ENCODE data around the gene ITGB1. TPM values are rescaled to one million over a fixed set of nuclear protein-coding genes. Genes with fewer than 3 reads are reported as not detected.

Gene ITGB1
- total and polyA plus RNA-seq, 2 donors from 2014 or later, result 156 to 410 TPM

GRCh38 chr10:32961343-32961894, 3.4 kb upstream of the ITGB1 start:
- DNase-seq, result no peak
- H3K36me3 ChIP-seq (ENCODE audit: control insufficient read depth in 2 of 3, insufficient read depth in 3 of 3, low read length in 3 of 3), result no peaks in the 10 kb centered on the region
- peak overlapping the region in 1 of 3 donors; percentile 22 for H3K4me3 ChIP-seq (ENCODE audit: low read length in 3 of 3)
- no peak overlapping the region for H3K9ac ChIP-seq (ENCODE audit: low read length in 3 of 3)
- no peaks in the 10 kb centered on the region for H3K27me3 ChIP-seq (ENCODE audit: control insufficient read depth, insufficient read depth, low read length)
- peak overlapping the region; percentile 8 to 51 for H3K27ac ChIP-seq (ENCODE audit: low read depth in 2 of 2, low read length in 2 of 2)
- TF ChIP-seq CTCF (IDR thresholded peaks at IDR 0.05; ENCODE audit: borderline replicate concordance, extremely low read depth, insufficient read depth), result no peak
- peaks cover 6 to 12% (median 11%) of the 10 kb centered on the region in 3 donors for H3K4me1 ChIP-seq (ENCODE audit: control insufficient read depth in 2 of 3, insufficient read depth in 2 of 3, low read depth in 1 of 3, low read length in 3 of 3)
- H3K9me3 ChIP-seq (ENCODE audit: control insufficient read depth in 2 of 3, insufficient read depth in 1 of 3, low read length in 3 of 3), result no peaks in the 10 kb centered on the region
- FAIRE-seq, result no peak
- intact Hi-C loops (cut with DNase I), result no loop called here

- Histone ChIP-seq H3K4me3 (ENCODE audit: low read length in 3 of 3) (peak overlapping the region in 1 of 3 donors; percentile 89), H3K9me3 (ENCODE audit: control insufficient read depth in 2 of 3, insufficient read depth in 1 of 3, low read length in 3 of 3) (no peaks in the 10 kb centered on the region), H3K4me1 (ENCODE audit: control insufficient read depth in 2 of 3, insufficient read depth in 2 of 3, low read depth in 1 of 3, low read length in 3 of 3) (peaks cover 6 to 18% (median 15%) of the 10 kb centered on the region in 3 donors), H3K27me3 (ENCODE audit: control insufficient read depth, insufficient read depth, low read length) (no peaks in the 10 kb centered on the region), H3K36me3 (ENCODE audit: control insufficient read depth in 2 of 3, insufficient read depth in 3 of 3, low read length in 3 of 3) (no peaks in the 10 kb centered on the region), H3K9ac (ENCODE audit: low read length in 3 of 3) (no peak overlapping the region), H3K27ac (ENCODE audit: low read depth in 2 of 2, low read length in 2 of 2) (no peak overlapping the region)
- TF ChIP-seq CTCF (IDR thresholded peaks at IDR 0.05; ENCODE audit: borderline replicate concordance, extremely low read depth, insufficient read depth), result no peak
- FAIRE-seq, result no peak
- DNase-seq, result peak in 1 of 5 donors; percentile 47
- intact Hi-C loops (cut with DNase I), result no loop called here
Observed at GRCh38 chr10:32960022-32960421, 2.0 kb upstream of the ITGB1 start.

GRCh38 chr10:32959006-32959920, 1.2 kb upstream of the ITGB1 start:
- H3K27me3 ChIP-seq (ENCODE audit: control insufficient read depth, insufficient read depth, low read length), result no peaks in the 10 kb centered on the region
- H3K4me3 ChIP-seq (ENCODE audit: low read length in 3 of 3), result peak overlapping the region; percentile 48 to 89 (median 84)
- H3K27ac ChIP-seq (ENCODE audit: low read depth in 2 of 2, low read length in 2 of 2), result peak overlapping the region; percentile 76 to 89
- peak in 1 of 5 donors; percentile 34 for DNase-seq
- FAIRE-seq, result no peak
- intact Hi-C loops (cut with DNase I), result no loop called here
- no peaks in the 10 kb centered on the region for H3K9me3 ChIP-seq (ENCODE audit: control insufficient read depth in 2 of 3, insufficient read depth in 1 of 3, low read length in 3 of 3)
- H3K36me3 ChIP-seq (ENCODE audit: control insufficient read depth in 2 of 3, insufficient read depth in 3 of 3, low read length in 3 of 3), result no peaks in the 10 kb centered on the region
- H3K4me1 ChIP-seq (ENCODE audit: control insufficient read depth in 2 of 3, insufficient read depth in 2 of 3, low read depth in 1 of 3, low read length in 3 of 3), result peaks cover 6 to 20% (median 15%) of the 10 kb centered on the region in 3 donors
- H3K9ac ChIP-seq (ENCODE audit: low read length in 3 of 3), result peak overlapping the region; percentile 9 to 93 (median 83)
- TF ChIP-seq CTCF (IDR thresholded peaks at IDR 0.05; ENCODE audit: borderline replicate concordance, extremely low read depth, insufficient read depth), result no peak
